IPS DF 6.9 (cell line): ENCODE results near the gene BCL11B.

Experiments
- DNase-seq: peaks from one replicate; pipeline ENCODE4 v3.0.0-alpha.2; 2013; ENCODE audit warnings: low read depth, low spot score
- H3K27ac ChIP-seq: one replicate; pipeline ENCODE4 v1.5.1; 2013; ENCODE audit warnings: low read length, control low read depth
- H3K27me3 ChIP-seq: 2 replicates; pipeline ENCODE4 v1.6.1; 2013; ENCODE audit warnings: mild to moderate bottlenecking, low read length; ENCODE audit not compliant: control insufficient read depth, insufficient read depth
- H3K36me3 ChIP-seq: 2 replicates; pipeline ENCODE4 v1.6.1; 2013; ENCODE audit warnings: low read length; ENCODE audit not compliant: control insufficient read depth, insufficient read depth
- H3K4me1 ChIP-seq: 2 replicates; pipeline ENCODE4 v1.6.1; 2013; ENCODE audit warnings: low read length; ENCODE audit not compliant: control insufficient read depth, insufficient read depth
- H3K4me3 ChIP-seq: 2 replicates; pipeline ENCODE4 v1.5.1; 2013; ENCODE audit warnings: mild to moderate bottlenecking, low read length
- H3K9me3 ChIP-seq: 2 replicates; pipeline ENCODE4 v1.6.1; 2013; ENCODE audit warnings: low read length, inconsistent platforms; ENCODE audit not compliant: control insufficient read depth, insufficient read depth
- WGBS: extraction: QIAGEN DNeasy Blood & Tissue Kit; methylation state at CpG from one replicate; pipeline ENCODE4 v1.1.7; 2013; ENCODE audit warnings: mixed read lengths, missing lambda C conversion rate; ENCODE audit not compliant: insufficient read length, insufficient coverage; 5-methylcytosine and 5-hydroxymethylcytosine counted together

Gene BCL11B

DNA sequence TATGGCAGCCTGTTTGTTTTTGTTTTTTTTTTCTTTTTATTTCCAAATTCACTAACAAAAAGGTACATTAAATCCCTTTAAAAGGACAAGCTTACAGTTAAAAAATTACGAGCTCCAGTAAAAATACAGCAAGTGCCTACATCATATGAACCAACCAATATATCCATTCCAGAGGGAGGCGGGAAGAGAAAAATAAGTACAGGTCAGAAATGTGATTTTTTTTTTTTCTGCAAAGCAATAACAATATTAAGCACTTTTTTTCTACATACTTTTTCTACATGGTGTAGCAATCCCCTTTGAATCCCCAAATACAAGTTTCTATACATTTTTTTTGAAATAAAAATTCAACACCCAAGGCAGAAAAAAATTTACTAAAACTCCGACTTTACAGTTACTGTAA lies 100.6 kb downstream of the BCL11B start:
- DNase-seq, result no peak
- Histone ChIP-seq H3K36me3 (peaks cover 18% of the 10 kb centered on the region; the same call in 1 of the 2 replicates), H3K4me1 (peaks cover 1% of the 10 kb centered on the region; the same call in 1 of the 2 replicates), H3K4me3 (no peak overlapping the region), H3K27ac (no peak overlapping the region), H3K27me3 (no peaks in the 10 kb centered on the region), H3K9me3 (no peaks in the 10 kb centered on the region)
- WGBS, result 100% methylated on average over 1 of the region's 3 CpGs

DNA sequence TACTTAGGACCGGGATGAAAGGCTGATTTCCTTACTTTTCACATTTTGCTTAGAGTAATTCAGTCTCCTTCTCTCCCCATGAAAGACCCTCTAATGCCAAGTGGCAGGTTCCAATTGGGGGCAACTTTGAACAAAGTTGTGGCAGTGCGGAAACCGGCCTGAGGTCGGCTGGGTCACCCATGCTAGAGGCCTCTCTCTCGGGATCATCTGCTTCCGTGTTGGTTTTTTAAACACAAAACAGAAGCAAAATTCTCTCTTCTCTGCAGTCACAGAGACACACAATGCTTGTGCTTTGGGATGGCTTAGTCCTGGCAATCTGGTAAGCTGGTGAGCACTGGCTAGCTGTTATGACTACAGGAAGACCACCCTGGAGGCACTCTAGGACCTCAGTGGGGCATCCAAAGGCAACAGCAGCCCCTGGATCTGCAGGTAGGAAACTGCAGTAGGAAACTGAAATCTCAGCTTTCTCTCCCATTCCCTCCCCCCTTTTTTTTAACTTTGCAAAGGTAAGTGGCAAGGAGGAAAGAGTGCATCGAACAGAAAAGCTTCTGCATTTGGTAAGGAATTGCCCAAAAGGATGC lies 102.1 kb downstream of the BCL11B start:
- Histone ChIP-seq H3K36me3 (peaks cover 7% of the 10 kb centered on the region; the same call in 1 of the 2 replicates), H3K4me3 (no peak overlapping the region), H3K9me3 (no peaks in the 10 kb centered on the region), H3K27me3 (no peaks in the 10 kb centered on the region), H3K27ac (no peak overlapping the region), H3K4me1 (peaks cover 1% of the 10 kb centered on the region; the same call in 1 of the 2 replicates)
- WGBS, result no CpG with 5 or more reads among the region's 7 CpGs
- DNase-seq, result no peak

DNA sequence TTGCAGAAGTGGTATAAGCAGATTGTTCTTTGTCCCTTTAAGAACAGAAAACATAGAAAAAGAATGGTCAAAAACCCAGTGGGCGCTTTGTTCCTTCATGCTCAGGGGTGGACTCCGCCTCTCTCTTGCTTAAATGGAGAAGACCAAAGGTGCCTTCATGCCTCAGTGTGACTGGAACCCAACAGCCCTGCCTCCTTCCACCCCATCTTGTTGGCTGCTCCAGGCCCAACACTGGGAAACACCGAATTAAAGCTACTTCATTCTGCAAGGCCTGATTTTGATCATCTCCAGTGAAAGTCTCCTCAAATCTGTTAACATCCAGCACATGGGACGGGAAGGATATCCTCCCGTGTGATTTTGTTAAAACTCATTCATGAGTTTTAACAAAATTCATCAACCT lies 103.7 kb downstream of the BCL11B start:
- no peak overlapping the region for H3K27ac ChIP-seq
- no CpG with 5 or more reads among the region's 5 CpGs for WGBS
- no peaks in the 10 kb centered on the region for H3K4me1 ChIP-seq
- H3K9me3 ChIP-seq, result no peaks in the 10 kb centered on the region
- no peaks in the 10 kb centered on the region for H3K36me3 ChIP-seq
- H3K4me3 ChIP-seq, result no peak overlapping the region
- DNase-seq, result no peak
- no peaks in the 10 kb centered on the region for H3K27me3 ChIP-seq

DNA sequence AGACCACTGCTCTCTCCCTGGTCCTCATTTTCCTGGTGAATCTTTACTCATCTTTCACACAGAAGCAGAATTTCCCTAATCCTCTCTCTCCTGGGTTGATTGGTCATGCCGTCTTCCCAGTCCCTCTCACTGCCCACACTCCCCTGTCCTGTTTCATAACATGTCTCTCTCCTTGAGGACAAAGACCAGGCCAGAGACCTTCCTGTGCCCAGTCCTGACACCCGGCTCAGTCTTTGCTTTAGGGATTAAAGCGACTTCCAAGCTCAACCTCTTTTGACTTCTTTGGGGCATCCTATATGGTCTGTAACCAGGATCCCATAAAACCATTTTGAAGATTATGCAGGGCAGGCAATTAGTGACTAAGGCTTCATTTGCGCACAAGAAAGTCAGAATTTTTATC lies 105.5 kb downstream of the BCL11B start:
- H3K4me1 ChIP-seq, result no peaks in the 10 kb centered on the region
- no peaks in the 10 kb centered on the region for H3K36me3 ChIP-seq
- no peak overlapping the region for H3K4me3 ChIP-seq
- no peak overlapping the region for H3K27ac ChIP-seq
- no peak for DNase-seq
- H3K27me3 ChIP-seq, result no peaks in the 10 kb centered on the region
- no peaks in the 10 kb centered on the region for H3K9me3 ChIP-seq
- WGBS, result no CpG with 5 or more reads among the region's 4 CpGs

DNA sequence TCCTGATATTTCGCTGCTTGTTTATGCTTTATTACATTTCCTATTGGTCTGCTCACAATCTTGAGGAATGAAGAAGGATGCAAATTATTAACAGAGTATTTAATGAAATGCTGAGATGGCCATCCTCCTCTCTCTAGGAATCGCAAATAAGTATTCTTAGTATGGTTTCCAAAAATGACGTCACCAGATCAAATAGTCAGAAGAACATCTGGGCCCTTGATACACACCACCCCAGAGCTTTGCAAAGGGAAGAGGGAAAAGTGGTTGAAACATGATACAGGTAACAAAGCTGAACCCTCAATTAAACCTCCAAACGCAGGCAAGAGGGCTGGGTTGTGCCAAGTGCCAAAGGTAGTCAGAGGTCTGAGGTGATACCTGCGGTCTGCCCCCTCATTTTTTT lies 107.3 kb downstream of the BCL11B start:
- Histone ChIP-seq H3K36me3 (no peaks in the 10 kb centered on the region), H3K4me3 (no peak overlapping the region), H3K27ac (no peak overlapping the region), H3K27me3 (no peaks in the 10 kb centered on the region), H3K9me3 (no peaks in the 10 kb centered on the region), H3K4me1 (no peaks in the 10 kb centered on the region)
- DNase-seq, result no peak
- WGBS, result no CpG with 5 or more reads among the region's 5 CpGs

DNA sequence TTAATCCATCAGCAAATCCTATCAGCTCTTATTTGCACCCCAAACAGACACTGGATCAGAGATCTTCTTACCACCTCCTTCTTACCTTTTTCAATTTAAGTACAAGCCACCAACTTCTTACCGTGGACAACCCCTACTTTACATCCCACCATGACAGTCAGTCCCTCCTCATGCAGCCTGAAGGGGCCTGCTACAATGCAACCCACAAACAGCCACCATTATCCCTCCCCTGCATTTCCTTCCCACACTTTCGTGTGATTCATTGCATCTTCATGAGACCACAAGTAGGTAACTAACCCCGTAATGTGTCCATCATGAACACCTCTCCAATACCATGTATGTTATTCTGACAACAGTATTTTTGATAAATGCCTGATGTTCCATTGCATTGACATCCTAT lies 108.6 kb downstream of the BCL11B start:
- H3K36me3 ChIP-seq, result no peaks in the 10 kb centered on the region
- H3K4me3 ChIP-seq, result no peak overlapping the region
- H3K27ac ChIP-seq, result no peak overlapping the region
- WGBS, result no CpG with 5 or more reads among the region's 3 CpGs
- no peaks in the 10 kb centered on the region for H3K9me3 ChIP-seq
- no peak for DNase-seq
- H3K4me1 ChIP-seq, result no peaks in the 10 kb centered on the region
- no peaks in the 10 kb centered on the region for H3K27me3 ChIP-seq

DNA sequence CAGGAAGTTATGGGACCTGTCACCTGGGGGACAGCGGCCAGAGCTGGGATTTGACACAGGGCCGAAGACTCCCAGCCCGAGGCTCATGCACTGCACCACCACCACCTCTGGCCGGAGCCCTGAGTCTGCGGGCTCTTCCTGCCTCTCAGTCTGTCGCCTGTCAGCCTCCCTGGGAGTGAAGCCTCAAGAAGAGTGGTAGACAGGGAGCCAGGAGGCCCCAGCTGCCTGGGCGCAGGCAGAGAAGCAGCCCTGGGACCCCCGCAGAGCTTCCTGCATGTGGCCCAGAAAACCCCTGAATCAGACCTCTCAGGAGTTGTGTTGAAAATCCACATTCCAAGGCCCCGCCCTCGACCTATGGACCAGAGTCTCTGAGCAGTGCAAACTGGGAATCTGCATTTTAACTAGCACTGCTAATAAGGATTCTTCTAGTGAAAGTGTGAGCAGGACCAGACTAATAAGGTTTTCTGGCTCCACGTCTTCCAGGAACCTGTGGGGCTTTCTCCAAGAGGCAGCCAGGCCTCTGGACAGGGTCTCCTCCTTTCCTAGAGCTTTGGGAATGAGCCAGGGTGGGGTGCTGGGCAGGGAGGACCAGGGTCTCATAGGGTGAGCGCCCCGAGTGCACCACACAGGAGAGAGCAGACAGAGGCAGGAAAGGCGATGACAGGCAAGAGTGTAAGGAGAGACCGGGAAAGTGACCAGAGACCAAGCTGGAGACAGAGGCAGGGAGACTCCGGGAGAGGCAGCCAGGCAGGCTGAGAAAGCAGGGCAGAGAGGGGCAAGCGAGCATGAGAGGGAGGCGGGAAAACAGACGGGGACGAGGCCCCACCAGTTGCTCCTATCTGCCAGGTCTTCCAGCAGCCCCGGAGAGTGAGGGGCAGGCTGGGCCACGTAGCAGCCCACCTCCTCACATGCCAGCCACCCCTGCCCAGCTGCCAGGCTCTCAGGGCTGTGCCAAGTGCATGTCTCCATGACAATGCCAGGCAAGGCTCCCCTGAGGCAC lies 112.4 kb downstream of the BCL11B start:
- WGBS, result no CpG with 5 or more reads among the region's 22 CpGs
- H3K27ac ChIP-seq, result no peak overlapping the region
- no peaks in the 10 kb centered on the region for H3K36me3 ChIP-seq
- no peak for DNase-seq
- no peaks in the 10 kb centered on the region for H3K9me3 ChIP-seq
- H3K4me3 ChIP-seq, result no peak overlapping the region
- H3K4me1 ChIP-seq, result no peaks in the 10 kb centered on the region
- no peaks in the 10 kb centered on the region for H3K27me3 ChIP-seq

DNA sequence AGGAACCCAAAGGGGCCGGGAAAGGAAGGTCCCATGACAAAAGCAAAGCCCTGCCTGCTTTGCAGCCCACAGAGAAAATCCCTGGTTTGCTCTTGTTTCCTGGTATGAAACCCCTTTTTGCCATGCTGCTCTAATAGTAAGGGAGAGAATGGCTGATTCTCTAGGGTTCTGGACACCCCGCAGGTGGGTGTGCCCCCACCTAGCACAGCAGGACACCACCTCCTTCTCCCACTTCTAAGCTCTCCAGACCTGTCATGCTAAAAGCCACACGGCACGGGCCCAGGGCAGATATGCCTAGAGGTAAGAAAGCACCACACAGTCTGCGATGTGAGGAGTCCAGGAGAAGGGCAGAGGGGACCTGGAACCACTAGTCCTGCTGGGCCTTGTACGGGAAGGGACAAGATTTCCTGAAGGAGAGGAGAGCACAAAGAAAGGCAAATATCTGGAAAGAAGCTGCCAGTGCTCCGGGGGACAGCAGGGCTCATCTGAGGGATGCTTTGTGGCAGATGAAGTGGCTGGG lies 113.3 kb downstream of the BCL11B start:
- WGBS, result no CpG with 5 or more reads among the region's 7 CpGs
- no peak for DNase-seq
- H3K36me3 ChIP-seq, result no peaks in the 10 kb centered on the region
- no peaks in the 10 kb centered on the region for H3K4me1 ChIP-seq
- no peak overlapping the region for H3K4me3 ChIP-seq
- H3K27ac ChIP-seq, result no peak overlapping the region
- no peaks in the 10 kb centered on the region for H3K9me3 ChIP-seq
- H3K27me3 ChIP-seq, result no peaks in the 10 kb centered on the region

DNA sequence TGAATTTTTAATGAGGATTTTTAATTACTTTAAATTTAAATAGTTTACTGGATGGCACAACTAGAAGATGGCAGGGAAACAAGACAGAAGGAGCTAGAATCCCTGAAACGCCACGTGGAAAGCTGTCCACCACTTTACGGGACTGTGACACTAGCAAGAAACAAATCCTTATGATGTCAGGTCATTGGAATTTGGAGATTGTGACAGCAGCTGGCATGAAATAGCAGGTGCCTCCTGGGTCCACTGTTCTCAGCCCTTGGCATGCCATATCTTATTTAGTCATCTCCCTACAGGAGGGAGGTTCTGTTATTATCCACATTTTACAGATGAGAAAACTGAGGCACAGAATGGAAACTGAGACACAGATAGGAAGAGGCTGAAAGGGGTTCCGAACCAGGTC lies 113.8 kb downstream of the BCL11B start:
- H3K27ac ChIP-seq, result no peak overlapping the region
- no peaks in the 10 kb centered on the region for H3K9me3 ChIP-seq
- H3K27me3 ChIP-seq, result no peaks in the 10 kb centered on the region
- H3K4me1 ChIP-seq, result no peaks in the 10 kb centered on the region
- no peak overlapping the region for H3K4me3 ChIP-seq
- no CpG with 5 or more reads among the region's 4 CpGs for WGBS
- DNase-seq, result no peak
- no peaks in the 10 kb centered on the region for H3K36me3 ChIP-seq

DNA sequence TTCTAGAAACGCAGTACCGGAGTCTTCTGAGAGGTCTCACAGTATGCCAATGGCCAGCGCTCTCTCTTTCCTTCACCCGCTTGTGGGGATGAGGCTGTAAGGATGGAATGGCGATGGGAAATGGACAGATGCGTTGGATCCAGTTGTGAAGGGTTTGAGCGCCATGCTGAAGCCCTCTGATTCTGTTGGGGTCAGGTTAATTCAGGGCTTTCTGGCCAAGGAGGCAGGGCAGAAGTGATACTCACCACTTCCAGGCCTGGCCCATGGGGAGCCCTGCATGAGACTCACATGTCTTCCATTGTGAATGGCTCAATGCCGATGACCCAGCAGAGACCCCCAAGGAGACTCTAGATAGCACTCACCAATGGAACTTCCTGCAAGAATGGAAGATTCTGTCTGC lies 114.3 kb downstream of the BCL11B start:
- Histone ChIP-seq H3K9me3 (no peaks in the 10 kb centered on the region), H3K4me1 (no peaks in the 10 kb centered on the region), H3K27ac (no peak overlapping the region), H3K27me3 (no peaks in the 10 kb centered on the region), H3K36me3 (no peaks in the 10 kb centered on the region), H3K4me3 (no peak overlapping the region)
- WGBS, result no CpG with 5 or more reads among the region's 8 CpGs
- DNase-seq, result no peak
